Type B pancreatic cell (in vitro differentiated cells): ENCODE results near the gene CCR9. TPM values are rescaled to one million over a fixed set of nuclear protein-coding genes. Genes with fewer than 3 reads are reported as not detected.

Experiments used
- DNase-seq: peaks from one replicate; pipeline ENCODE4 v3.0.0; 2021; ENCODE audit warnings: mixed read lengths; ENCODE audit not compliant: unreplicated experiment; ENCODE audit errors: extremely low spot score
- H3K27ac Mint-ChIP-seq: 2 replicates; pipeline ENCODE4 v1.8.0; 2021; ENCODE audit warnings: mild to moderate bottlenecking, mixed read lengths
- H3K27me3 Mint-ChIP-seq: 2 replicates; pipeline ENCODE4 v1.8.0; 2021; ENCODE audit warnings: mixed read lengths
- H3K36me3 Mint-ChIP-seq: 2 replicates; pipeline ENCODE4 v1.8.0; 2021; ENCODE audit warnings: mixed read lengths
- H3K4me1 Mint-ChIP-seq: one replicate; pipeline ENCODE4 v1.8.0; 2021; ENCODE audit warnings: mixed read lengths; ENCODE audit not compliant: unreplicated experiment
- H3K4me3 Mint-ChIP-seq: 2 replicates; pipeline ENCODE4 v1.8.0; 2021; ENCODE audit warnings: mild to moderate bottlenecking, mixed read lengths
- H3K9me3 Mint-ChIP-seq: 2 replicates; pipeline ENCODE4 v1.8.0; 2021; ENCODE audit warnings: mixed read lengths
- total RNA-seq: library from RNA; stranded (reverse); gene quantifications from 2 replicates; pipeline ENCODE4 v1.2.1, GENCODE V29; 2021; ENCODE audit warnings: low replicate concordance
- TF ChIP-seq, protein P1 (sequence below): fragments of 200-600 bp; sonication (generic); conservative IDR thresholded peaks from 2 replicates; pipeline ENCODE4 v1.5.0; 2021; ENCODE audit warnings: antibody characterized with exemption, mild to moderate bottlenecking

Gene CCR9
- total RNA-seq, 1 donor from 2014 or later: not detected

DNA sequence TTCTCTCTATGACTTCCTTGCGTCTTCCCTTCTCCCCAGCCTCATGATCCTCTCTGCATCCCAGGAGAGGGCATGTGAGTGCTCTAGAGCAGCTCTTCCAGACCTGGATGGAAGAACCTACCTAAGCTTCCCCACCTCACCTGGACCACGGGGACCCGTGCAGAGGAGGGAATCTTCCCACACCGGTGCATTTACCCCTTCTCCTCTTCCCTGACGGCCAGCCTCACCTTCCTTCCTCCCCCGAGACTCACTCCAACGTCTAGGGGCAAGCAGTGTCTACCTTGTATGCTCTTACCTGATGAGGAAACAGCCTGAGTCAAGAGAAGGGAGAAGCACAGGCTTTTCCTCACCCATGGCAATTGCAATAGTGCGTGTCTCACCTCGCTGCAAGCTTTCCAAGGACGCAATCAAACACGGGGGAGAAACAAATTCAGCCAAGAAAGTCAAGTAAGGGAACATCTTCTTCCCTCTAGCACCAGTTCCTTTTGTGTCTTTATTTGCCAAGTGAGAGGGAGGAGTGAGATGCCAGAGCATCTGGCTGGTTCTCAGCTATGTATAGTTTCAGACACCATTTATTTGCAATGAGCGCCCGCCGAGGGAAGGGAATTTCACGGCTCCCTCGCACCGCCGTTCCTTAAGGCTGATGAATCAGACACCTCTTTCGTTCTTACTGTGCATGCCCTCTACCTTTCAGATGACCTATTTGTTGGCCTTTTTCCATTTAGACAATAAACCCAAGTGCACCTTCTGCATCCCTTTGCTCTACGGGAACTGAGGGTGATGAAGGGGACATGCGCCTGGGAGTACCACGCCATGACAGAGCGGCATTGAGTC lies 1.8 kb upstream of the CCR9 start:
- DNase-seq: no peak
- Mint-ChIP-seq H3K27ac (no peak overlapping the region), H3K4me1 (peaks cover 7% of the 10 kb centered on the region), H3K9me3 (no peaks in the 10 kb centered on the region), H3K36me3 (no peaks in the 10 kb centered on the region), H3K27me3 (peaks cover 5% of the 10 kb centered on the region), H3K4me3 (no peak overlapping the region)
- TF ChIP-seq, protein P1, sequence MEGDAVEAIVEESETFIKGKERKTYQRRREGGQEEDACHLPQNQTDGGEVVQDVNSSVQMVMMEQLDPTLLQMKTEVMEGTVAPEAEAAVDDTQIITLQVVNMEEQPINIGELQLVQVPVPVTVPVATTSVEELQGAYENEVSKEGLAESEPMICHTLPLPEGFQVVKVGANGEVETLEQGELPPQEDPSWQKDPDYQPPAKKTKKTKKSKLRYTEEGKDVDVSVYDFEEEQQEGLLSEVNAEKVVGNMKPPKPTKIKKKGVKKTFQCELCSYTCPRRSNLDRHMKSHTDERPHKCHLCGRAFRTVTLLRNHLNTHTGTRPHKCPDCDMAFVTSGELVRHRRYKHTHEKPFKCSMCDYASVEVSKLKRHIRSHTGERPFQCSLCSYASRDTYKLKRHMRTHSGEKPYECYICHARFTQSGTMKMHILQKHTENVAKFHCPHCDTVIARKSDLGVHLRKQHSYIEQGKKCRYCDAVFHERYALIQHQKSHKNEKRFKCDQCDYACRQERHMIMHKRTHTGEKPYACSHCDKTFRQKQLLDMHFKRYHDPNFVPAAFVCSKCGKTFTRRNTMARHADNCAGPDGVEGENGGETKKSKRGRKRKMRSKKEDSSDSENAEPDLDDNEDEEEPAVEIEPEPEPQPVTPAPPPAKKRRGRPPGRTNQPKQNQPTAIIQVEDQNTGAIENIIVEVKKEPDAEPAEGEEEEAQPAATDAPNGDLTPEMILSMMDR: no peak

DNA sequence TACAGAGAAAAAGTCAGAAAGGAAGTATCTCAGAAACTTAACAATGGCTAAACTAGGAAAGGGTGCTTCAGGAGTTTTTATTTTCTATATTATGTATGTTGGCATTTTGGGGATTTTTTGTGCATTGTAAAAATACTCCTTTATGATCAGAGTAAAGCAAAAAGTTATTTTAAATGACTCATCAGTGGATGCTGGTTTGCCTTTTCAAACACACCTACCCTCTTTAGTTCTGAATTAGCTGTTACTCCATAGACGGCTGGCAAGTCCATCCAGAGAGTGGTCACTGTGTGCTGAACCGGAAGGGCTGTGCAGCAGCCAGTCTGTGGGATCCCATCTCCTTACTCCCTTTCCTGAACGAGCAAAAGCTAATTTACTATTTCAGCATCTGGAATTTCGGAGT lies 942 bp downstream of the CCR9 start:
- H3K36me3 Mint-ChIP-seq: no peaks in the 10 kb centered on the region
- peaks cover 5% of the 10 kb centered on the region for H3K27me3 Mint-ChIP-seq
- peaks cover 6% of the 10 kb centered on the region for H3K4me1 Mint-ChIP-seq
- H3K4me3 Mint-ChIP-seq: no peak overlapping the region
- H3K9me3 Mint-ChIP-seq: no peaks in the 10 kb centered on the region
- TF ChIP-seq, protein P1: no peak
- H3K27ac Mint-ChIP-seq: no peak overlapping the region
- no peak for DNase-seq

DNA sequence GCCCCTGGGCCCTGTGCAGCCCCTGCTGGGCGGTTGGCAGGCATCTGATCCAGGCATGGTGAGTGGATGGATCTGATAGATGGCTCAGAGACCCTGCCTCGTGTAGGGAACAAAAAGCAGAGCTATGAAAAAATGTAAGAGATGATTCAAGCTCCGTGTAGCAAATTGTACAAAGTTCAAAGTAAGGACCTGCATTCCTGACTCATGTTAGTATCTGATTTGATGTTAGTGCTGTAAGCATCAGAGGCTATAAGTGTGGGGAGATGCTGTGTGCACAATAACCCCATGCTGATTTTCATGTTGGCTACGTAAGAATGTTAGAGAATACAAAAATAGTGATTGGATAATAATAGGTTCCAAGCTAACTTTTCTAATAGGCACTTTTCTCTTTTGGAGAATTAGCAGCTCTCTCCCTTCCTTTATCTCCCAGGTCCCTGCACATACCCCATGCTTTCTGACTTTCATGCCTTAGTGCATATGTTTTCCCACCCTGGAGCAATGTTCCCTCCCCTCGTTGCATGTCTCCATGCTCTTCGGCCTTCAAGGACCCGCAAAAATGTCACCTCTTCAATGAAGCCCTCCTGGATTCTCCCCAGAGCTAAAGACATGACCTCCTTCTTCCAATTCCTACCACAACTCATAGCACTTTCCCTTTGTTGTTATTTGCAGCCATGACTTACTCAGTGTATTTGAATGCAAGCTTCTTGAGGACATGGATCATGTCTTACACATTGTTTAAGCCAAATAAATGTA lies 1.6 kb downstream of the CCR9 start:
- H3K4me1 Mint-ChIP-seq: peaks cover 6% of the 10 kb centered on the region
- H3K27me3 Mint-ChIP-seq: peaks cover 5% of the 10 kb centered on the region
- no peak overlapping the region for H3K4me3 Mint-ChIP-seq
- TF ChIP-seq, protein P1: no peak
- H3K9me3 Mint-ChIP-seq: no peaks in the 10 kb centered on the region
- no peak overlapping the region for H3K27ac Mint-ChIP-seq
- no peak for DNase-seq
- H3K36me3 Mint-ChIP-seq: no peaks in the 10 kb centered on the region

DNA sequence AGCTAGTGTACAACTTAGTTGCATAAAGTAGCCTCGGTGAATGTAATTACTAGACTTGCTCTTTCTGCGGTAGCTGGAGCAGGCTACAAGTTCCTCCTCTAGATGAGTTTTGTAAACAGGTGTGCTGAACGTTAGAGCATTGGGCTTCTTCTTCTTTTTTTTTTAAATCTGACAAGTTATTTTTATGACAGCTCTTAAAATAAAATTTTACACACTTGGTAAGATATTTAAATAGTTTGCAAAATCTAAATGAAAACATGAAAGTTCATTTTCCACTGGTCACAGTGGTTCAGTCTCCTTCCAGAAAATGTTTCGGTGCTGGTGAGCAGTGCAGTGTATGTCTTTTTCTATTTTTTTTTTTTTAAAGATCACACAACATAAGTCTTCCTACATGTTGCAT lies 3.0 kb downstream of the CCR9 start:
- no peak overlapping the region for H3K27ac Mint-ChIP-seq
- no peaks in the 10 kb centered on the region for H3K36me3 Mint-ChIP-seq
- H3K9me3 Mint-ChIP-seq: no peaks in the 10 kb centered on the region
- peaks cover 6% of the 10 kb centered on the region for H3K4me1 Mint-ChIP-seq
- H3K4me3 Mint-ChIP-seq: no peak overlapping the region
- TF ChIP-seq, protein P1: no peak
- no peaks in the 10 kb centered on the region for H3K27me3 Mint-ChIP-seq
- no peak for DNase-seq

DNA sequence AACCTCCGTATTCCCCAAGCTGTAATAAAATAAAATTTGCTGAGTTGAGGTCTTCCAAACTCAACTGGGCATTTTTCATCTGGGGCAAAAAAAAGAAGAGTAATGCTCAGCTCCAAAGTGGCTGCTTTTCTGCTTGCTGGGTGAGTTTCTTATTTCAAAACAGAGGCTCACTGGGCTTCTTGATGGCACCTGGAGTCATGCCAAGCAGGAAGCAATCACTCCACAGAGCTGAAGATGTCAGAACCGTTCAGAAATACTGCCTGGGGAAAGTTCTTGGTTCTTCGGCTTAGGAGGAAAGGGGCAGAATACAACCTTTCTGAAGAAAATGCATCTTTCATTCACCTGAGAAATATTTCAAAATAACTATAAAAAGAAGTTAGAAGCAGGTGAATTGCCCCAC lies 4.1 kb downstream of the CCR9 start:
- no peaks in the 10 kb centered on the region for H3K27me3 Mint-ChIP-seq
- no peak for DNase-seq
- no peak overlapping the region for H3K4me3 Mint-ChIP-seq

More for the DNA sequence above, 4.1 kb downstream of the CCR9 start:
- Mint-ChIP-seq H3K4me1 (peaks cover 11% of the 10 kb centered on the region), H3K9me3 (no peaks in the 10 kb centered on the region), H3K27ac (no peak overlapping the region), H3K36me3 (no peaks in the 10 kb centered on the region)
- TF ChIP-seq, protein P1: no peak
